SU-DHL-6 (cell line): ENCODE results near the gene PRM1.

ENCODE experiments used
- H2AFZ ChIP-seq: fragments of 200-600 bp; sonication (generic); 2 replicates; pipeline ENCODE4 v1.6.1; 2014; ENCODE audit warnings: low read depth, mild to moderate bottlenecking, moderate library complexity, mixed read lengths, antibody characterized with exemption, low read length; ENCODE audit not compliant: severe bottlenecking
- H3F3A ChIP-seq: fragments of 200-600 bp; shearing (Covaris generic); 2 replicates; pipeline ENCODE4 v1.6.0; 2016; ENCODE audit warnings: antibody characterized with exemption, mild to moderate bottlenecking; ENCODE audit not compliant: insufficient read depth
- H3K27ac ChIP-seq: fragments of 200-600 bp; sonication (generic); 2 replicates; pipeline ENCODE4 v1.5.1; 2016; ENCODE audit warnings: low read depth, mild to moderate bottlenecking, low read length, moderate library complexity, mixed read lengths
- H3K27me3 ChIP-seq: fragments of 200-600 bp; sonication (generic), shearing (Covaris generic); 2 replicates; pipeline ENCODE4 v1.6.0; 2014; ENCODE audit warnings: mild to moderate bottlenecking, low read length
- H3K36me3 ChIP-seq: fragments of 200-600 bp; sonication (generic); 2 replicates; pipeline ENCODE4 v1.6.1; 2014; ENCODE audit warnings: mild to moderate bottlenecking, low read length, mixed read lengths
- H3K4me2 ChIP-seq: fragments of 300-600, 200-600 bp; shearing (Covaris generic), sonication (generic); 2 replicates; pipeline ENCODE4 v1.6.0; 2014; ENCODE audit warnings: low read length, low read depth, mild to moderate bottlenecking; ENCODE audit not compliant: poor library complexity, severe bottlenecking
- H3K4me3 ChIP-seq: fragments of 200-600 bp; sonication (generic); 2 replicates; pipeline ENCODE4 v1.5.1; 2014; ENCODE audit warnings: antibody characterized with exemption, low read length, mild to moderate bottlenecking, mixed read lengths; ENCODE audit not compliant: insufficient read depth, poor library complexity, severe bottlenecking
- H3K79me2 ChIP-seq: fragments of 200-600 bp; sonication (generic); 2 replicates; pipeline ENCODE4 v1.6.1; 2014; ENCODE audit warnings: mild to moderate bottlenecking, low read length, moderate library complexity; ENCODE audit not compliant: insufficient read depth
- H3K9ac ChIP-seq: fragments of 200-600 bp; sonication (generic); 2 replicates; pipeline ENCODE4 v1.7.0; 2014; ENCODE audit warnings: mild to moderate bottlenecking, low read length
- H3K9me2 ChIP-seq: fragments of 200-600 bp; sonication (generic); replicated peaks from 2 replicates; pipeline ENCODE4 v1.6.1; 2014; ENCODE audit warnings: low read length; ENCODE audit not compliant: insufficient read depth
- H3K9me3 ChIP-seq: fragments of 200-600 bp; sonication (generic); 2 replicates; pipeline ENCODE4 v1.6.1; 2014; ENCODE audit warnings: low read length, mixed read lengths; ENCODE audit not compliant: insufficient read depth
- H4K20me1 ChIP-seq: fragments of 200-600 bp; sonication (generic); 2 replicates; pipeline ENCODE4 v1.6.1; 2014; ENCODE audit warnings: low read depth, mild to moderate bottlenecking, antibody characterized with exemption, low read length, moderate library complexity, mixed read lengths
- EZH2phosphoT487 ChIP-seq: fragments of 200-600 bp; sonication (generic), shearing (Covaris generic); conservative IDR thresholded peaks from 2 replicates; pipeline ENCODE4 v1.6.1; 2018; ENCODE audit warnings: mild to moderate bottlenecking, antibody characterized with exemption, low read length, moderate library complexity, mixed read lengths
- TF ChIP-seq, protein P1 (sequence below): fragments of 200-600 bp; sonication (generic); IDR thresholded peaks from one replicate; pipeline ENCODE4 v1.5.1; 2017; ENCODE audit warnings: antibody characterized with exemption, mild to moderate bottlenecking, low read length, moderate library complexity; ENCODE audit not compliant: insufficient read depth, poor library complexity, severe bottlenecking

Gene PRM1

GRCh38 chr16:11310634-11310977 is 29.5 kb upstream of the PRM1 start:
- Histone ChIP-seq H3K27ac (peak overlapping the region; percentile 86), H3K79me2 (no peaks in the 10 kb centered on the region), H4K20me1 (no peaks in the 10 kb centered on the region), H3K9me3 (0 out of 2 replicates have a peak, but pooled peaks cover 5% of the 10 kb centered on the region), H3K4me3 (peak overlapping the region; percentile 2), H3F3A (peaks cover 12% of the 10 kb centered on the region), H3K27me3 (no peaks in the 10 kb centered on the region), H2AFZ (no peak overlapping the region), H3K4me2 (peak overlapping the region; percentile 58), H3K9ac (peak overlapping the region; percentile 9), H3K36me3 (no peaks in the 10 kb centered on the region), H3K9me2 (no peaks in the 10 kb centered on the region)
- TF ChIP-seq, protein P1, sequence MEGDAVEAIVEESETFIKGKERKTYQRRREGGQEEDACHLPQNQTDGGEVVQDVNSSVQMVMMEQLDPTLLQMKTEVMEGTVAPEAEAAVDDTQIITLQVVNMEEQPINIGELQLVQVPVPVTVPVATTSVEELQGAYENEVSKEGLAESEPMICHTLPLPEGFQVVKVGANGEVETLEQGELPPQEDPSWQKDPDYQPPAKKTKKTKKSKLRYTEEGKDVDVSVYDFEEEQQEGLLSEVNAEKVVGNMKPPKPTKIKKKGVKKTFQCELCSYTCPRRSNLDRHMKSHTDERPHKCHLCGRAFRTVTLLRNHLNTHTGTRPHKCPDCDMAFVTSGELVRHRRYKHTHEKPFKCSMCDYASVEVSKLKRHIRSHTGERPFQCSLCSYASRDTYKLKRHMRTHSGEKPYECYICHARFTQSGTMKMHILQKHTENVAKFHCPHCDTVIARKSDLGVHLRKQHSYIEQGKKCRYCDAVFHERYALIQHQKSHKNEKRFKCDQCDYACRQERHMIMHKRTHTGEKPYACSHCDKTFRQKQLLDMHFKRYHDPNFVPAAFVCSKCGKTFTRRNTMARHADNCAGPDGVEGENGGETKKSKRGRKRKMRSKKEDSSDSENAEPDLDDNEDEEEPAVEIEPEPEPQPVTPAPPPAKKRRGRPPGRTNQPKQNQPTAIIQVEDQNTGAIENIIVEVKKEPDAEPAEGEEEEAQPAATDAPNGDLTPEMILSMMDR: no peak
- no peak for TF ChIP-seq EZH2phosphoT487

DNA sequence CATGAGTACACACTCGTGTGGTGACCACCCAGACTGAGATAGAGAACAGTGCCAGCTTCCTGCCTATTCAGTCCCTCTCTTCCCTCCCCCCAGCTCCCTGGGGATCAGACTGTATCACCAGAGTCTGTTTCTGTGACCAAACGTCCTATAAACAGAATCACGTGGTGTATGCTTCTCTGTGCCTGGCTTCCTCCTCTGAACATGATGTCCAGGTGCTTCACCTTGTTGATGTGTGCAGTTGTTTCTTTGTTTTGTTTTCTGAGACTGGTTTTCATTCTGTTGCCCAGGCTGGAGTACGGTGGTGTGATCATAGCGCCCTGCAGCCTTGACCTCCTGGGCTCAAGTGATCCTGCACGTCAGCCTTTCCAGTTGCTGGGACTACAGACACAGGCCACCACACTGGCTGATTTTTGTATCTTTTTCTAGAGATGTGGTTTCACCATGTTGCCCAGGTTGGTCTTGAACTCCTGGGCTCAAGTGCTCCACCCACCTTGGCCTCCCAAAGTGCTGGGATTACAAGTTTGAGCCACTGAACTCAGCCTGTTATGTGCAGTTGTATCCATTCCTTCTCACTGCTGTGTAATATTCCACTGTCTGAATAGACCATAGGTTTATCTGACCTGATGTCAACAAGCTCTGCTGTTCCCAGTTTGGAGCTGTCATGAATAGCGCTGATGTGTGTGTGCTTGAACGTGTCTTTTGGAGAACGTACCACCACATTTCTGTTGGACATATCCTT is 28.9 kb upstream of the PRM1 start:
- Histone ChIP-seq H3K36me3 (no peaks in the 10 kb centered on the region), H3F3A (peaks cover 12% of the 10 kb centered on the region), H3K4me3 (peak overlapping the region; percentile 2), H4K20me1 (no peaks in the 10 kb centered on the region), H3K9me2 (no peaks in the 10 kb centered on the region), H3K9ac (peak overlapping the region; percentile 9), H3K9me3 (0 out of 2 replicates have a peak, but pooled peaks cover 5% of the 10 kb centered on the region), H3K27ac (peak overlapping the region; percentile 86), H3K79me2 (no peaks in the 10 kb centered on the region), H2AFZ (no peak overlapping the region), H3K27me3 (no peaks in the 10 kb centered on the region), H3K4me2 (peak overlapping the region; percentile 58)
- no peak for TF ChIP-seq EZH2phosphoT487
- TF ChIP-seq, protein P1: no peak

- Histone ChIP-seq H4K20me1 (no peaks in the 10 kb centered on the region), H3K9ac (no peak overlapping the region), H3K4me2 (peak overlapping the region; percentile 9), H3K27me3 (no peaks in the 10 kb centered on the region), H3K27ac (peak overlapping the region; percentile 86), H3K36me3 (no peaks in the 10 kb centered on the region), H3F3A (peaks cover 12% of the 10 kb centered on the region), H2AFZ (no peak overlapping the region), H3K79me2 (no peaks in the 10 kb centered on the region), H3K4me3 (no peak overlapping the region), H3K9me3 (0 out of 2 replicates have a peak, but pooled peaks cover 5% of the 10 kb centered on the region), H3K9me2 (no peaks in the 10 kb centered on the region)
- no peak for TF ChIP-seq EZH2phosphoT487
- TF ChIP-seq, protein P1: no peak
Measured at GRCh38 chr16:11308493-11309283, 27.6 kb upstream of the PRM1 start.
